Bronchial epithelial cell (primary cell): ENCODE measurements around the gene PPY. TPM values are rescaled to one million over a fixed set of nuclear protein-coding genes. Genes with fewer than 3 reads are reported as not detected.
A peak's percentile ranks its signal among the peaks of the same experiment; 100 is the strongest.

ENCODE experiments used
- DNase-seq: peaks from one replicate; pipeline ENCODE4 v3.0.0-alpha.2; 2010; ENCODE audit warnings: low read depth
- FAIRE-seq: peaks from 2 replicates; lab custom pipeline; 2011; peaks lifted over from hg19 to GRCh38; lab: Jason Lieb, UNC
- H3K27me3 ChIP-seq: 2 replicates; pipeline ENCODE4 v1.5.1; 2011; ENCODE audit warnings: low read length; ENCODE audit not compliant: control insufficient read depth, insufficient read depth
- H3K36me3 ChIP-seq: 2 replicates; pipeline ENCODE4 v1.5.1; 2011; ENCODE audit warnings: low read length; ENCODE audit not compliant: control insufficient read depth, insufficient read depth
- H3K4me3 ChIP-seq: 2 replicates; pipeline ENCODE4 v1.5.1; 2011; ENCODE audit warnings: mild to moderate bottlenecking, low read depth, low read length, control low read depth
- total RNA-seq: library from RNA; depleted of rRNA; stranded (reverse); fragments of >200 nt; gene quantifications from 2 replicates; pipeline ENCODE4 v1.2.1, GENCODE V29; 2014
- TF ChIP-seq, protein P1 (sequence below): IDR thresholded peaks from 2 replicates; pipeline ENCODE4 v1.5.1; 2011; ENCODE audit warnings: mild to moderate bottlenecking, moderate library complexity, low read length, control low read depth, inconsistent platforms; ENCODE audit not compliant: insufficient read depth, severe bottlenecking

Gene PPY
- total RNA-seq, 1 donor from 2014 or later: not detected

DNA sequence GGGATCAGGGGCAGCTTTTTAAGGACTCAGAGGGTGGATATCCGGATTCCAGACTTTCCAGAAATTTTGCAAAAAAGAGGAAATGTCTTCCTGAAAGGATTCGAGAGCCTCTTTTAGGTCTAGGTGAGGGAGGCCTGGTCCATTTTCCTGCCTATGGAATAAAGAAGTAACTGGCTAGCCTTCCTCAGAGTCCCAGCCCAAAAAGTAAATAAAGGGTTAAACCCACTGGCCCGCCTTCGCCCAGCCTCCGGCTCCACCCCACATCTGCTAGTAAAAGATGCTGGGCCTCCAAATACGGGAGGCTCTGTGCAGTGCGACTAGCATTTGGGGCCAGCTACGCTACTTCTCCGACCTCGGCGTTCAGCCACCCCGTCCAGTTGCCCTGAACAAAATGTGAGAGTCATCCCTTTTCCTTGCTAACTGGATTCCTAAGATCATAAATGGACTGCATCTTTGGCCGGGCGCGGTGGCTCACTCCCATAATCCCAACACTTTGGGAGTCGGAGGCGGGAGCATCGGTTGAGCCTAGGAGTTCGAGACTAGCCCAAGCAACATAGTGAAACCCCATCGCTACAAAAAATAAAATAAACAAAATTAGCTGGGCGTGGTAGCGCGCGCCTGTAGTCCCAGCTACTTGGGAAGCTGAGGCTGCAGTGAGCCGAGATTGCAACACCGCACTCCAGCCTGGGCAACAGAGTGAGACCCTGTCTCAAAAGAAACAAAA, 34.1 kb downstream of the PPY start:
- no peaks in the 10 kb centered on the region for H3K36me3 ChIP-seq
- DNase-seq: peak; percentile 47
- no peak overlapping the region for H3K4me3 ChIP-seq
- TF ChIP-seq, protein P1, sequence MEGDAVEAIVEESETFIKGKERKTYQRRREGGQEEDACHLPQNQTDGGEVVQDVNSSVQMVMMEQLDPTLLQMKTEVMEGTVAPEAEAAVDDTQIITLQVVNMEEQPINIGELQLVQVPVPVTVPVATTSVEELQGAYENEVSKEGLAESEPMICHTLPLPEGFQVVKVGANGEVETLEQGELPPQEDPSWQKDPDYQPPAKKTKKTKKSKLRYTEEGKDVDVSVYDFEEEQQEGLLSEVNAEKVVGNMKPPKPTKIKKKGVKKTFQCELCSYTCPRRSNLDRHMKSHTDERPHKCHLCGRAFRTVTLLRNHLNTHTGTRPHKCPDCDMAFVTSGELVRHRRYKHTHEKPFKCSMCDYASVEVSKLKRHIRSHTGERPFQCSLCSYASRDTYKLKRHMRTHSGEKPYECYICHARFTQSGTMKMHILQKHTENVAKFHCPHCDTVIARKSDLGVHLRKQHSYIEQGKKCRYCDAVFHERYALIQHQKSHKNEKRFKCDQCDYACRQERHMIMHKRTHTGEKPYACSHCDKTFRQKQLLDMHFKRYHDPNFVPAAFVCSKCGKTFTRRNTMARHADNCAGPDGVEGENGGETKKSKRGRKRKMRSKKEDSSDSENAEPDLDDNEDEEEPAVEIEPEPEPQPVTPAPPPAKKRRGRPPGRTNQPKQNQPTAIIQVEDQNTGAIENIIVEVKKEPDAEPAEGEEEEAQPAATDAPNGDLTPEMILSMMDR: no peak
- no peak for FAIRE-seq
- H3K27me3 ChIP-seq: peaks cover 22% of the 10 kb centered on the region

- DNase-seq (peak; percentile 43), FAIRE-seq (no peak)
- H3K27me3 ChIP-seq: peaks cover 21% of the 10 kb centered on the region
- TF ChIP-seq, protein P1: peak; percentile 24
- H3K4me3 ChIP-seq: peak within 1 kb of the TSS; percentile 37
- no peaks in the 10 kb centered on the region for H3K36me3 ChIP-seq
Observed at GRCh38 chr17:43907425-43907981, 34.8 kb downstream of the PPY start, which contains the start of gene MPP2. Gene MPP2, minus strand, starts transcription at chr17:43907536. Its CDS starts 3,076 bp downstream, at chr17:43904460.

GRCh38 chr17:43906951-43907424, 35.3 kb downstream of the PPY start:
- no peak for FAIRE-seq

DNA sequence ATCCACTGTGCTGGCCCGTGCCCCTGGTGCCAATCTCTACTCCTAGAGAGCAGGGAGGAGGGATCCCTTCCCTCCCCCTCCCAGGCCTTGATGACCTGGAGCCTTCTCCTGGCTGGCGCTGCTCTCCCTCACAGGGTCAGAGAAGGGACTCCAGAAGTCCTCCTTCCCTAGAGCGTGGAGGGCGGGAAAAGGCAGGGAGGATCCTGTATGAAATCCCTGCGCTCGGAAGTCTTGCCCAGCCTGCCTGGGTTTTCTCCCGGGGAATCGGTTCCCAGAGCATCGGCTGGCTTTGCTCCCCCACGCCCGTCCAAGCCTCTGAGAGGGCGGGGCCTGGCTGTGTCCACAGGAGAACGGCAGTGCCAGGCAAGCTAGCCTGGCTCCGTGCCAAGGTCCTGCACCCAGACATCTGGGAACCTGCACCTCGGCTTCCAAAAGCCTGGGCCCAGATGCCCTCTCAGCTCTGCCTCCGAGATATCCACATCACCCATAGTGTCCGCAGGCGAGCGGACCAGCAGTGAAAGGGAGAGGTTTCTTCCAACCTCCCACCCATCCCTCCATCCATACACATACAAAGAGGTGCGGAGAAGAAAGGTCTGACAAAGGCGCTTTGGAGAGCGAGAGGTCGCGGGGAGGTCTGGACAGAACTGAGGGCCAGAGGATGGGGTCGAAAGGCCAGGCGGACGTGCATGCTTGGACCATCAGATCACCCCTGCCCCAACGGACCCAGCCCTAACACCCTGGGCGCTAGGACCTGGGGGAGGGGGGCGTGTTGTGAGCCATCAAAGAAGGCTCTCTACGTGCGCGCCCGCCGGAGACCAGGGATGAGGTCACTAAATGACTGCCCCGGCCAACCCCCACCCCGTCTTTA, 36.1 kb downstream of the PPY start:
- TF ChIP-seq, protein P1: no peak
- Histone ChIP-seq H3K4me3 (peak overlapping the region; percentile 37), H3K36me3 (no peaks in the 10 kb centered on the region), H3K27me3 (peaks cover 23% of the 10 kb centered on the region)
- FAIRE-seq (no peak), DNase-seq (no peak)

More at GRCh38 chr17:43906951-43907424, 35.3 kb downstream of the PPY start:
- H3K27me3 ChIP-seq: peaks cover 20% of the 10 kb centered on the region
- TF ChIP-seq, protein P1: no peak
- DNase-seq: no peak
- no peaks in the 10 kb centered on the region for H3K36me3 ChIP-seq
- peak overlapping the region; percentile 37 for H3K4me3 ChIP-seq

GRCh38 chr17:43905400-43905984, 36.8 kb downstream of the PPY start:
- TF ChIP-seq, protein P1: no peak
- H3K36me3 ChIP-seq: no peaks in the 10 kb centered on the region
- H3K27me3 ChIP-seq: peaks cover 23% of the 10 kb centered on the region
- no peak for DNase-seq
- no peak for FAIRE-seq
- no peak overlapping the region for H3K4me3 ChIP-seq
